GM21529 (cell line): ENCODE results near the gene RMI1.
"Not testable (repeated sequence)": the region's sequence is repeated elsewhere in the genome, so short reads cannot be mapped to it uniquely, and the experiment has no call there.

Experiments
- ATAC-seq: cut with Tn5 transposase; IDR thresholded peaks from one replicate; pipeline ENCODE4 v1.9.1; 2021; ENCODE audit not compliant: unreplicated experiment

Gene RMI1

DNA sequence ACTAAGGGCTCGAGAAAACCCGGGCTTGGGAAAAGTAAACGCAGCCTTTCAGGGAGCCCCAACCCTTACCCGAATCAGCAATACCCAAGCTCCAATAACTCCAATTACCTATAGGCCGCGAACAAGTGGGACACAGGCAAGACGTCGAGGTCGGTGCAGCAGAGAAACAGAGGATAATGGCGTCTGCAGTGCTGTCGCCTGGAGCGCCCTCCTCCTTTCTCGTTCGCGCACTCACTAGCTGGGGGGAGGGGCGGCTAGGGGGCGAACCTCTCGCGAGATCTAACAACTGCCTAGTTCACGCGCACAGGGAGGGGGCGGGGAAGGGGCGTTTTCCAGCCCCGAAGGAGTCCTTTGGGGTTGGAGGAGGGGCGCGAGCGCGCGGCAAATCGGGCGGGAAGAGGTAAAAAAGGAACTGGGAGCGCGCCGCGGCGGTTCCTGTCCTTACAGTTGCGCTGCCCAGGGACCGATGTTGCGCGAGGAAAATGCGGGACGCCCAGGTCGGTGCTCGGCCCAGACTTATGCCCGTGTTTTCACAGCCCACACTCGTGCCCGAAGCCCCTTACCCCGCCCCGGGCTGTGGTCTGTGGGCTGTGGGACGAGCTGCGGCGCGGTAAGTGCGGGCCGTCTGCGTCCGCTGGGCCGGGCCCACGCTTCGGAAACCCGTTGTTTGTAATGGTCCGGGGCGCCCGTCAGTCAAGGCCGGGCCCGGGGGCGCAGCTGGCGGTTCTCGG, at the start of gene RMI1:
RMI1 (plus strand) TSS at position 411 of the 731 bp plus-strand sequence. CDS start 20,182 bp downstream, outside the sequence.
- peak; percentile 71 for ATAC-seq

DNA sequence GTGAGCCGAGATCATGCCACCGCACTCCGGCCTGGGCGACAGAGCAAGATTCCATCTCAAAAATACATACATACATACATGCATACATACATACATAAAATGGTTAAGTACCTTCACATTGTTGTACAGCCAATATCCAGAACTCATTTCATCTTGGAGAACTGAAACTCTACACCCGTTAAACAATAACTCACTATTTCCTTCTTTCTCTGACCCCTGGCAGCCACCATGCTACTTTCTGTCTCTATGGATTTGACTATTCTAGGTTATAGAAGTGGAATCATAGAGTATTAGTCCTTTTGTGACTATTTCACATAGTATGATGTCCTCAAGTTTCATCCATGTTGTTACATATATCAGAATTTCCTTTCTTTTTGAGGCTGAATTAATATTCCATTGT, 49.7 kb upstream of the RMI1 start:
- ATAC-seq: no peak

DNA sequence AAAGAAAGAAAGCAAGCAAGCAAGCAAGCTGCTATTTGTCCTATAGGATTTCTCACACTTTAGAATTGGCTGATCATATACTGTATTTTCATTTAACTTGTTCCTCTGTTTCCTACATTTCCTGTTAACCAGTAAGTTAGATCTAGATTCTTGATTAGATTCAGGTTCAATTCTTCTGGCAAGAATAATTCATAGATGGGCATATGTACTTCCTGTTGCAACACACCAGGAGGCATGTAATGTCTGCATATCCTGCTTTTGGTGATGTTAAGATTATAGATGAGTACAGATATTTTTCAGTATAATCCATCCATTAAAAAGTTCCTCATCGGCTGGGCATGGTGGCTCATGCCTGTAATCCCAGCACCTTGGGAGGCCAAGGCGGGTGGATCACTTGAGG, 48.6 kb upstream of the RMI1 start:
- ATAC-seq: no peak

DNA sequence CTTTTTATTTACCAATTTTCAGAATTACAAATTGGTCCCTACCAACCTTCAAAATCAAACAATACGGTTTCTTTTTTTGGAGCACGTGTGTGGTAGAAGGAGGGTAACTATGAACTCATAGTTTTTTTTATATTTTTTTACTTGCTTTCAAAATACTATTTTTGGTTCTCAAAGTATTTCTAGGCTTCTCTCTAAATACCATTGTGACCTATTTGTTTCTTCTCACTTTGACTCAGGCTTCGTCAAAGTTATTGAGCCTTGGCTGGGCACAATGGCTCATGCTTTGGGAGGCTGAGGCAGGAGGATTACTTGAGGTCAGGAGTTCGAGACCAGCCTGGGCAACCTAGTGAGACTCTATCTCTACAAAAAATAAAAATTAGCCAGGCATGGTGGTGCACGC, 47.8 kb upstream of the RMI1 start:
- no peak for ATAC-seq

DNA sequence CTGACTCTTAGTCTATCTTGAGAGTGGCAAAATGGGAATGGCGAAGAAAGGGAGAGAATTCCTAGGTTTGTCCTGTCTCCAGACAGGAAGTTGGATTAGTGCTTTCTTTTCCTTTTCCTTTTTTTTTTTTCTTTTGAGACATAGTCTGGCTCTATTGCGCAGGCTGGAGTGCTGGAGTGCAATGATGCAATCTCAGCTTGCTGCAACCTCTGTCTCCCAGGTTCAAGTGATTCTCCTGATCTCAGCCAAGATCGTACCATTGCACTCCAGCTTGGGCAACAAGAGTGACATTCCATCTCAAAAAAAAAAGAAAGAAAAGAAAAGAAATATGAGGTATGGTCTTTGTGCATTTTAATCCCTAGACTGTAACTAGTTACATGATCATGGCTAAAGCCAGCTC, 46.8 kb upstream of the RMI1 start:
- ATAC-seq: no peak

DNA sequence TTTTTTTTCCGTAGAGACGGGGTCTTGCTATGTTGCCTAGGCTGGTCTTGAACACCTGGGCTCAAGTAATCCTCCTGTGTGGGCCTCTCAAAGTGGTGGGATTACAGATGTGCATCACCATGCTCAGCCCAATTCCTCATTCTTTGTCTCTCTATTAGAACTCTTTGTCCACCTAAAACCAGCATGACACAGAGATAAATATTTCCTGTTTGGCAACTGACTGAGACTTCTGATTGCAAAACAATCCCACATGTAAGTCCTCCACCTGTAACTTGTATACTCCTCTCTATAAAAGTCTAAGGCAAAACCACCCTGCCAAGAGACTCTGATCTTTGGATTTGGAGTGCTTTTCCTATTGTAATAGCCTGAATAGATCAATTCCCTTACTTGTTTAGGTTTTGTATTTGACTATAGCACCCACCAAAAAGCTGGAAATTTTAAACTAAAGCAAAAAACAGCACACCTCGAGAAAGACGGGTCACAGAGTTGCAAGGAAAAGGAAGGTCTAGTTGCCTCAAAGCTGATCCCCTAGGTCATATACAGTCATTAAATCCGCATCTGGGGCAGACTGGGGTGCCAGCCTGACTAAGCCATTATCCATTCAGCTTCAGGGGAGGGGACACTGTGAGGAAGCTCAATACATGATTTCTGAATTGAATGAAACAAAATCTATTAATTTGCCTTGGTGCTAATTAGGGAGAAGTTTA, 45.9 kb upstream of the RMI1 start:
- ATAC-seq: no peak

DNA sequence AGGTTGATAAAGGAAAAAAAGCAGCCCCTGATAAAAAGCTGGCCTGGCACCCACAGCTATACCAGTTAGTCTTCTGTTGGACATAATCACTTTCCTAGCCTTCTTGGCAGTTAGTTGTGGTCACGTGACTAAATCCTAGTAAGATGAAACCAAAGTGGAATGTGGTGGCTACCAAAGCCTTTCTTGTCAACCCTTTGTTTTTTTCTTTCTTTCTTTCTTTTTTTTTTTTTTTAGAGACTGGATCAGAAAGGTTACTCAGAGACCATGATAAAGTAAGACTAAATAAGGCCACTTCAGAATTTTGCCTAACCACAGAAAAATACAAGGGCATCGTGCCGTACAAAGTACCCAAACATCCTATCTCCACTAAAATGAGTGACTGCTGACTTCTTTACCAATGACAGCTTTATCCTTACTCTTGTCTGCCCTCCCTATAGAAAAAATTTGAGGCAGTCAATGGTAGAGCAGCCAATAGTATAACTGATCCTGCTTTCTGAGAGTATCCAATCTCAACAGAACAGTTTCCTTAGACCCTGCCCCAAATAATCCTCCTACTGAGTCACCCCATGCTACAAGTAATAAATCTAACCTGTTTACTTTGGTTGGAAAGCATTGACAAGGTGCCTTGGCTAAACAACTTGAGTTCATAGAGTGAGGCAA, 45.2 kb upstream of the RMI1 start:
- no peak for ATAC-seq

DNA sequence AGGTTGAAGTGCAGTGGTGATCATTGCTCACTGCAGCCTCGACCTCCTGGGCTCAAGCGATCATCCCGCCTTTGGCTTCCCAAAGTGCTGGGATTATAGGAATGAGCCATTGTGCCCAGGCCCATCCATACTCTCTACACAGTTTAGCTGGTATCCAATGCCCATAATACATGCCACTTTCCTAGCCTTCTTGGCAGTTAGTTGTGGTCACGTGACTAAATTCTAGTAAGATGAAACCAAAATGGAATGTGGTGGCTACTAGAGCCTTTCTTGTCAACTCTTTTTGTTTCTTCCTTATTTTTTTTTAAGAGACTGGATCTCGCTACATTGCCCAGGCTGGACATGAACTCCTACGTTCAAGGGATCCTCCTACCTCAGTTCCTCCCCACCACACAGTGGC, 44.1 kb upstream of the RMI1 start:
- no peak for ATAC-seq

DNA sequence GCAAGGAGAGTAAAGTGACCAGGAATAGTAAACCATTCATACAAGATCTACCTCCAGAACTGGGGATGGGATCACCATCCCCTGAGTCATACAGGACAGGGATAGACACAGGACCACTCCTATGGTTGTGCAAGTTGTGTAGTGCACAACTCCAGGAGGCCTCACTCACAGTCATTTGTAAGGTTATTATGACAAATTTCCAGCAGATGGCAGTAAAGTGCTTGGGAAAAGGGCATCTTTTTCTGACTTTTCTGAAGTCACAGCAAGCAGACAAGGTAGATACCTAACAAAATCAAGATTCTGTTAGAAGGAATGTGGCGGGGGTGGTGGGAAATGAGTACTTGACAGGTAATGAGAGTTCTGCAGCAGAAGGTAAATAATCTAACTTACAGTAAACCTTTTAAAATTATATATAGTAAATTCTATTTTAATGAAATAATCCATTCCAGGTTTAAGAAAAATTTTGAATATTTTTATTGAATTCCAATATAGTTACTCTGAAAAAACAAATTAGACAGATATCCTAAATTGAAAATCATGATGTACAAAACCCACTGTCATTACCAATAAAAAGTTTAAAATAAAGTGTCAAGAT, 42.6 kb upstream of the RMI1 start:
- ATAC-seq: peak; percentile 52

DNA sequence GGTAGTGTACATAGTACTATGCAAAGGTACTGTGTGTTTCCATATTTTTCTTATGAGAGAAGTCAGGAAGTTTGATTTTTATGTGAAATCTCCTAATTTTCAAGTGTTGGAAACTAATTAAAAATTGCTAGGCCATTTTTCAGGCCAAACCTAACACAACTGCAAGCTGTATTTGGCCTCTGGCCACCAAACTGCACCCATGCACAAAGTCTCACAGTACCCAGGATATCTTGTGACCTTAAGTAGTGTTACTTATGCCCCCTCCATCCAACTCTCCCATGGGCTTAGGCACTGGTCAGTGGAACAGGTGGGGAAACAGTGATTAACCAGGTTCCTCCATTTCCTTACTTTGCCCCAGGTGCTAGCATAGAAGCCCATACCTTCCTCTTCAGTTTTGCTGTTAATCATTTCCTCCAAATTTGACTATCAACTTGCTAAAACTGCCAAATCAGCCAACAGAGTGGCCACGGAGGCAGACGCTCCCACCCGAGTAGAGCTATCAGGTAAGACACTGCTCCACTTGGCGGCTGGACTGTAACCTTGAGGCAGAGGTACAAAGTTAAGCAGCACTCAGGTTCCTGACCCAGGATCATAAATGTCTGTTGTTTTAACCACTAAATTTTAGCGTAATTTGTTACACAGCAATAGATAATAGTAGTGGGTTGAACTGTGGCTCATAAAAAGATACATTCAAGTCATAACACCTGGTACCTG, 39.9 kb upstream of the RMI1 start:
- ATAC-seq: no peak

DNA sequence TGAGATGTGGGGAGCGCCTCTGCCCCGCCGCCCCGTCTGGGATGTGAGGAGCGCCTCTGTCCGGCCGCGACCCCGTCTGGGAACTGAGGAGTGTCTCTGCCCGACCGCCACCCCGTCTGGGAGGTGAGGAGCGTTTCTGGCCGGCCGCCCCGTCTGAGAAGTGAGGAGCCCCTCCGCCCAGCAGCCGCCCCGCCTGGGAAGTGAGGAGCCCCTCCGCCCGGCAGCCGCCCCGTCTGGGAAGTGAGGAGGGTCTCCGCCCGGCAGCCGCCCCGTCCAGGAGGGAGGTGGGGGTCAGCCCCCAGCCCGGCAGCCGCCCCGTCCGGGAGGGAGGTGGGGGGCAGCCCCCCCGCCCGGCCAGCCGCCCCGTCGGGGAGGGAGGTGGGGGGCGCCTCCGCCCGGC, 32.5 kb upstream of the RMI1 start:
- ATAC-seq: not testable (repeated sequence)

DNA sequence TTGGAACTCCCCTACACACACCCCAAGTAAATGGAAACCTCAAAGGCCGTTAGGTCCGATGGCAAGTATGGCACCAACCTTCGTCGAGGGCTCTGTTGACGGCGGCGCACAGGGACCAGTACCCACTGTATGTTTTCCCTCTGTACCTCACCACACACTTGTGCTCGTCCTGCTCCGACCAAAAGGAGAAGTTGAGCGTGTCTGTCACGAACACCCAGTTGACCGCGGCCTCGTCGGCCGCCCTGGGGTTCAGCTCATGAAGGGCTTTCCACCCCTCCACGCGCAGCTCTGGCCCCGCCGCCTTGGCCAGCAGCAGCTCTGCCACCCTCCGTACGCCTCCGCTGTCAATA, 24.5 kb upstream of the RMI1 start:
- ATAC-seq: peak; percentile 59

DNA sequence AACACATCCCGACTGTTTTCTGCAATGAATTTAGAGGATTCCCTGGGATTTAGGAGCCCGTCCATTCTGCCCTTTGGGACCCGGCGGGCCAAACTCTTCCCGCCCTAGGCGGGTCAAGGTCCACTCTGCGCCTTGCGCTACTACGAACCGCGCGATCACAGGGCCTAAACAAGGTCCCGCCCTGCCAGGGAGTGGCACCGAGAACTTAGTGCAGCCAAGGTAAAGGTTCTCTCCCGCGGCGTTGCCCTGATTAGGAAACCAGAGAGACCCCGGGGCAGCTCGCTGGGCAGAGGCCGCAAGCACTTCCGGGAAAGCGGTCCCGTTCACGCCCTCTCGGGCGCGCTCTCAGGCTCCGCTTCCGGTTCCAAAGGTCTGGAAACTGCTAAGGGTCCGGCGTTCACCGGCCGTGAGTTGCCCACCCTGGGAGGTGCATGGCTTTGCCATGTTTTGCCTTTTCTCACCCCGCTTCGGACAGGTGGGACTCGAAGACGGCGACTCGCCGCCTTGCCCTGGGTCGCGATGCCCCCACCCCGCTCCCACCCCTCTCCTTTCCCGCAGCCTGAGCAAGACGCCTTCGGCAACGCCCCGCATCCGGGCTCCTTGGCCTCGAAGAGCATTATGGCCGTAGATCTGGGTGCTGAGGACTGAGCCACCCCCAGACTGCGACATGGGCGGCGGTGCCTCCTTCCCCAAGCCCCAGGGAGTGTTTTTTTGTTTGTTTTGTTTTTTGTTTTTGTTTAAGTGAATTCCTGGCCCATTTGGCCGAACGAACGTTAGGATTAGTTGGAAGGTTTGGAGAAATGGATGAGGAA, 24.0 kb upstream of the RMI1 start:
- peak; percentile 80 for ATAC-seq

DNA sequence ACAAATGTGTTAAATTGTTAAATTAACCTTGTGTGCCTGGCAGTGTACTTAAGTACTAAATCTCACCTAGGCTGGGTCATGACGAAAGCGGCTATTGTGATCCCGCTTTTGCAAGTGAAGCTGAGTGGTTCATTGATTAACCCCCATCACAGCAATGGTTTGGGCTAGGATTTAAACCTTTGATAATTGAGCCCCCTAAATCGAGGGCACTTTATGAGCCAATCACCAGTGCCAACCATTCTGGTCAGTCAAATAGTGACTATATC, 23.4 kb upstream of the RMI1 start:
- ATAC-seq: no peak

DNA sequence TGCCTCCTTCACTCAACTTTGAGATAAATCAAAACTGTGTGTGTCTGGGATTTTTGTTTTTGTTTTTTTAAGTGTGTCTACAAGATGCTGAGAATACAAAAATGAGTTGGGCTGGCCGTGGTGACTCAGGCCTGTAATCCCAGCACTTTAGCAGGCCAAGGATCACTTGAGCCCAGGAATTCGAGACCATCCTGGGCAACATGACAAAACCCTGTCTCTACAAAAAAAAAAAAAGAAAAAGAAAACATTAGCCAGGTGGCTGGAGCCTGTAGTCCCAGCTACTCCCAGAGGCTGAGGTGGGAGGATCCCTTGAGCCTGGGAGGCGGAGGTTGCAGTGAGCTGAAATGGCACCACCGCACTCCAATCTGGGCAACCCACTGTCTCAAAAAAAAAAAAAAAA, 21.5 kb upstream of the RMI1 start:
- no peak for ATAC-seq

DNA sequence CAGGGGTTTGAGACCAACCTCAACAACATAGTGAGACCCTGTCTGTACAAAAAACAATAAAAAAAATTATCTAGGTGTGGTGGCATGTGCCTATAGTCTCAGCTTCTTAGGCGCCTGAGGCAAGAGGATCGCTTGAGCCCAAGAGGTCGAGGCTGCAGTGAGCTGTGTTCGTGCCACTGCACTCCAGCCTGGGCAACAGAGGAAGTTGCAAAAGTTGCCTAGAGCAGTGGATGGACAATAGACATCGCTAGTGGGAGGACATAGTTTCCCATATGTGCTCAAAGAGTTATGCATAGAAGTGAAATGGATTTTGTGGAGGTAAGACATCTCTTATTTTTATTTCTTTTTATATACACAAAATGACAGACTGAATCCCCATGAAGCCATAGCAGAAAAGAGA, 19.6 kb upstream of the RMI1 start:
- no peak for ATAC-seq

DNA sequence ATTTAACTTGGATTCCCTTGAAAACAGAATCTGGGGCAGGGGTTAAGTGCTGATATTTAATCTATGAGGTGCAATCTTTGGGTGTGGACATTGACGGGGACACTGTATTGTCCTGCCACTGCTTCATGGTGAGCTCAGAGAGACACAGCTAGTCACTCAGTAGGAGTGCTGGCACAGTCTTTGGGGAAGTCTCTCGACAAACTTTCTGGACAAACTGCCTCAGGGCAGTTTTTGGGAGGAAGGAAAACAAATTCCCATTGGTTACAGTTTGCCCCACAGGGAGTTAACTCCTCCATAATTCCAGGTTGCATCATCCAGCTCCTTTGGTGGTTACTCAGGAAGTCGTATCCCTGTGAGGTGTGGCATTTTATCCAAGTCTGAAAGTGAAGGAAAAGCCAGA, 18.4 kb upstream of the RMI1 start:
- ATAC-seq: no peak

DNA sequence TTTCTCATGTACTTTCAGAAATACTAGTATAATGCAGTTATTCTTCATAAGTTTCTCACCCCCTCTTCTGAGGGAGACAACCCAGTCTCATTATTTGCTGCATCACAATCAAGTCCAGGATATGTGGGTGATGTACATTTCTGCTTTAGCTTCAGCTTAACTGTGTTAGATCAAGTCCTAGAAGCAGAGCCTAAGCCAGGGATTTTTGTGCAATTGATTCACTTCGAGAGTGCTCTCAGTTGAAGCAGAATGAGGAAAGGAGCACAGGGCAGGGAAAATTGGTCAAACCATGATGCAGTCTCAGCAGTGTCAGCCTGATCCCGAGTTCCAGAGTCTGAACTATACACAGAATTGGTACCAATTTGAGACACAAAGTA, 15.6 kb upstream of the RMI1 start:
- no peak for ATAC-seq

DNA sequence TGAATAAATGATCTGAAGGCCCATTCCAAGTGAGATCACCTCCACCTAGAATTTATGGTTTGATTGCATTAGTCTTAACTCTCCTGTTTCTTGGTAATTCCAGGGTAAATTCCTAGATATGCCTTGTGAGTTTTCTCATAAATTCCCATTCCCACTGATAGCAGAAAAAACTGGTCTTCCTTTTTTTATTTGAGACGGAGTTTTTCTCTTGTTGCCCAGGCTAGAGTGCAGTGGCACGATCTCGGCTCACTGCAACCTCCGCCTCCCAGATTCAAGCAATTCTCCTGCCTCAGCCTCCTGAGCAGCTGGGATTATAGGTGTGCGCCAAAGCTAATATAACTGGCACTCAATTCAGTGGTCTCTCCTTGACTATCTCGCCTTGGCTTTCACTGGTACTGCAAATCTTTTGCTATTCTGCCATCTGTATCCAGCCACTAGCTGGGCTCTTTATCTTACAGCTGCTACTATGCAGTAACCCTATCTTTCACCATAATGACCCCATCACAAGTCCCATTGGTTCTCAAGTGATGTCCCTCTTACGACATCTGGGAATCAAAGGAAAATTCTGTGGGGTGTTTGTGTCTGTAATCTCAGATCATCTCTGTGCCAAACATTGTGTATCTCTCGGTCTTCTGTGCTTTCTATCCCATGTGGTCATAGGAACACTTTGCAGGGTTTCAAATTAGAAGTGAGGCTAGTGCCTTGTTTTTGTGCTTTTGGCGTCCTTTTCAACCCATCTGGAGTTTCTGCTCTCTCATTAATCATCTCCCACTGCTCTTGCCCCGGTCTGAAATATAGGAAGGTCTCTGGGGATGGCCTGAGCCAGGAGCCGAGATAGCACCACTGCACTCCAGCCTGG, 15.0 kb upstream of the RMI1 start:
- no peak for ATAC-seq

DNA sequence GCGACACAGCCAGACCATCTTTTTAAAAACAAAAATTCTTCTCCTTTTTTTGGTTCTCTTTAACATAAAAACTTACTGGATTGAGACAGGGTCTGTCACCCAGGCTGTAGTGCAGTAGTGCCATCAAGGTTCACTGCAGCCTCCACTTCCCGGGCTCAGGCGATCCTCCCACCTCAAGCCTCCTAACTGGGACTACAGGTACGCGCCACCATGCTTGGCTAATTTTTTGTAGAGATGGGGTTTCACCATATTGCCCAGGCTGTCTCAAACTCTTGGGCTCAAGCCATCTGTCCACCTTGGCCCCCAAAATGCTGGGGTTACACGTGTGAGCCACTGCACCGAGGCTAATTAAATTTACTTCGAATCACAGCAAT, 14.4 kb upstream of the RMI1 start:
- ATAC-seq: no peak
